HG03565 (cell line): Measurements from ENCODE around the gene TP63.

Experiments used
- ATAC-seq: cut with Tn5 transposase; IDR thresholded peaks from one replicate; pipeline ENCODE4 v1.9.1; 2021; ENCODE audit warnings: mild to moderate bottlenecking, moderate library complexity; ENCODE audit not compliant: unreplicated experiment

The TP63 gene

DNA sequence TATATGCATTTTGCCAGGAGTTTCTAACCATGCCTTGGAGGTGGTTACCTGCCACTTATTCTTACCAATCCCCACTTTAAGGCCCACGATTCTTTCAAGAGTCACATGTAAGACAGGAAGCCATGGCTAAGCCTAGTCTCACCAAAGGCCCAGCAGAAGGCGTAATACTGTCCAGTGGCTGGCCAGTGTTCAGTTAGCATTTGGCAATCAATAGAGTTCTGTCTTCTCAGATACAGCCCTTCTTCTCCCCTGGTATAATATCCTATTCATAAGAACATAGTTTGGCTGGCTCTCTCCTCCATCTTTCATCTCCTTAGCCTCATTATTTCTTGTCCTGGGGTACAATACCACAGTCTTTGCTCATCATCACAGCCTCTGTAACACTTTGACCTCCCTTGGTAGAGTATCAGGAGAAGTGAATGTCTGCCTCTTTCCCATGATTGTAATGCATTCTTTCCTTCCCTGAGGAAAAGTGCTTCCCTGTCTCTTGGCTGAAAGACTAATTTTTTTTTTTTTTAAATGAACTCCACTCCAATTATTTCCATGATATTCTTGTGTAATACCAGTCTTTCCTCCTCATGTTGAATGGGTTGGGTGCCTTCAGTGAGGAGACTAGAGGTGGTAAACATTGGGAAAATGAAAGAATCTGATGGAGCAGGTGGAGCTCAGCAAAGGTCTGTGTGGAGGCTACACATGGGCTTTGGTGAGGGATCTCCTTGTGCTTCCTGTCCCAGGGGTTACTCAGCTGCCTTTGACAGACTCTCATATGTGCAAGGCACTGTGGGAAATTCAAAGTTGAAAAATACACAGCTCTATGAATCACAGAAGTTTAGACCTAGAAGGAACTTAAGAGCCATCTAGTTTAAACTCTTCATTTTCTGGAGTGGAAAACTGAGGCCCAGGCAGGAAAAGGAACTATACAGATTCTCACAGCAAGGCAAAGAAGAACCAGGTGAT is 271.3 kb downstream of the TP63 start:
- ATAC-seq: no peak

DNA sequence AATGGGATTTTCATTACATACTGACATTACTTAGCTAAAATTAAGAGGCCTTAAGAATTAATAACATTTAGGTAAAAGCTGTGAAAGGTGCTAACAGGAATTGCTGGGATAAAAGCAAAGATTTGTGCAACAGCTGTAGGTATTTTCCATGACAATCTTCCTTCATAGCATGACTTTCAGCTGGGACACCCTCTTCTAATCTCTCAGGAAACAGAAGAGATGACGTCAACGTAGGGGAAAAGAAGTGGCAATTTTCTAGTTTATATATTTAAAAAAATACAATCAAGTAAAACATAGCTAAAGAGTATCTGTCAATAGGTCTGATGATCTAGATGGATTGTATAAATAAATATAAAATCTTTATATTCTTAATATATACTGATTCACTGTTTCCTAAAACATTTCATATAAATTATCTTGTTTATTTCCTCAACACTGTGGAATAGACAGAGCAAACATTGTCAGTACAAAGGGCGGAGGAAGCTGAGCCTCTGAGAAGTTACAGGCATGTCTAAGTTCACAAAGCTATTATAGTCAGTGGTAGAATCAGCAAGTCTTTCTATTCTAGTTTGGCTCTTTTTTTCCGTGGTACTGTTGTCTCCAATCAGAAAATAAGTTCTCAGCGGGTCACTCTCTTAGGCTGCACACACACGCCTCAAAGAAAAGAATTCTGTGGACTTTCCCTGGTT is 272.5 kb downstream of the TP63 start:
- no peak for ATAC-seq

DNA sequence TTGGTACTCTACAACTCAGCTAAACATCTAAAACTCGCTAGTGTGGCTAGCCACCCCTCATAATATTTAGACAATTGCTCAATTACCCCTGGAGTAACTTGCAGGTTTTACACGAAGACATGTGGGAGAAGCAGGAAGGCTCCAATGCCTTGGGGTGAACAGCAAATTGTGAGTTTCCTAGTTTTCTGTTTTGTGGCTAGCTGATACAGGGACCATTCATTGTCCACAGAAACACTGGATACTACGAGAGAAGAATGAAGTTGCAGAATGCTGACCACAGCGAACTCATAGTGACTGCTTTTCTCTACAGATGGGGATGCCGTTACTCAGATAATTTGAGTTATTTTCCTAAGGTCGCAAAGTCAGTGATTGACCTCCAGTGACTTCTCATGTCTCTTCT is 276.6 kb downstream of the TP63 start:
- no peak for ATAC-seq

DNA sequence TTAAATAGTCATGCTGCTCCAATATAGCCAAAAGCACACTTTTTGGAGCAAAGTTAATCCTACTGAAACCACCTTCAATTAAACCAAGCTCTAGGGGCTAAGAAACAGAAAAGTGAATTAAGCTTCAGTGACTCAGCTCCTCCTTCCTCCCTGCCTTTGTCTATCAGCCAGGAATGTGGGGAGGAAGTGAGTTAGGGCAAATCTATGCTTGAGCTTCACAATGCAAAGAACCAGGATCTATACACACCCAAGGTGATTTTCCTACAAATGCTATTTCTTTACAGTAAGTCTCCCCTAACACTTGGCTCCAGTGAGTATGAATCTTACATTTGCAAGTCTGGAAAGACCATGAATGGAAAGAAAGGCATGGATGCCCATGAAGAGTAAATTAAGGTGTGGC is 277.5 kb downstream of the TP63 start:
- no peak for ATAC-seq

DNA sequence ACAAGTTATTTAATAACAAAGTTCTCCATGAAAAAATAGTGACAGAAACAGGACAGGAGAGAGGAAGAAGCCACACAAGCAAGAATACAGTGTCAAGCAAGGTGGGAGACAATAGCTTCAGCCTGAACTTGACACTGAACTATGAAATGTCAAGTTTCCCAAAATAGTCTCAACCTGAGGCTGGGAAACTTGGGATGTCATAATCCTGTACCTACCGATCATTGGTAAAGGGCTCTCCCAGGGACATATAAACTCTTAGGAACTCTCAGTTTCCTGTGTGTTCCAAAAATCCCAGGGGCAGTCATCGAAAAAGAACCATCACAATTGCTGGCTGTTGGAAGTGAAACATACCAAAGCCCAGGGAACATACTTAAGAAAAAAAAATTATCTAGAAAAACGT is 277.9 kb downstream of the TP63 start:
- ATAC-seq: no peak

DNA sequence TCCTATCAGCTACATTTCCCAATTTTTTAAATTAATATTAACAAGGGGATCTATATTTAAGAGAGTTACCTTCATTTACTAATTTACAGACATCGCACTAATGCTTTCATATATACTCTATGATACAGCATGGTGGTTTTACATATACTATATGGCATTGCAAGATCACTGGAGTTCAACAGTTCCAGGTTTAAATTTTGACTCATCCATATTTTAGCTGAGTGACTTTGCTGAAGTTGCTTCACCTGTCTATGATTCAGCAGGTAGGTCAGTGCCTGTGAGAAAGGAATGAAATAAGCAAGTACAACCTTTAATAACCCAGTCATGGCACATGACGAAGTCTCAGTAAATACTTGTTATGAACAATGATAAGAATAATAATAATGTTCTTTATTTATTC is 278.4 kb downstream of the TP63 start:
- no peak for ATAC-seq

DNA sequence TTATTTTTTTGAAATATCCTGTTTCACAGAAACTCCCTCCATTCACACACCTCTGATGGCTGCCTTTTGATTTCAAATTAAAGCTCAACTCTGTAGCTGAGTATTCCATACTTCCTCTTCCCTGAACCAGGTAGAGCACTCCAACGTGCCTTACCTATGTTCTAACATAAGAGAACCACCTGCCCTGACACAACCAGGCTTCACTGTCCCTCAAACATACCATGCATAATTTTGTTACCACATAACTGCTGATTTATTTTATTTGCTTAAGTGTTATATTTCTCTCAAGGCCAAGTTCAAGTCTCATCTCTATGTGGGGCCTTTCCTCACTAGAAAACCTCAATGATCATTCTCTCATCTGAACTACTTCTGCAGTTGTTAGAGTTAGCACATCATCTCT is 279.8 kb downstream of the TP63 start:
- ATAC-seq: no peak

DNA sequence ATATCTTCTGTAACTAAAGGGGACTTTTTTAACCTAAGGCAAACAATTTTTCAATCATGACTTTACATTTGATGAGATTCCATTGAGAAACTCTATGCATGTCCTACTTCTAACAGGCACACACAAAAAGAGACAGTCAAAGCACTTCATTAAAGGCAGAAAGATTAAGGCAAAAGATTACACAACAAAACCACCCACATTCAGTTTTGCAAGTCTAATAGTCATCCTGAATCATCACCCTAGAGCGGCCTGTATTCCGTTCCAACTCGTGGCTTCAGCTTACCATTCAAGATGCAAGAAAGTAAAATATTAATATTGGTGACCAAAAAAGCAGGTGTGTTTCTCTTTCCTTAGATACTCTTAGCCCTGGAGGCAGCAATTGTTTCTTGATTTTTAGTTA is 283.6 kb downstream of the TP63 start:
- no peak for ATAC-seq

DNA sequence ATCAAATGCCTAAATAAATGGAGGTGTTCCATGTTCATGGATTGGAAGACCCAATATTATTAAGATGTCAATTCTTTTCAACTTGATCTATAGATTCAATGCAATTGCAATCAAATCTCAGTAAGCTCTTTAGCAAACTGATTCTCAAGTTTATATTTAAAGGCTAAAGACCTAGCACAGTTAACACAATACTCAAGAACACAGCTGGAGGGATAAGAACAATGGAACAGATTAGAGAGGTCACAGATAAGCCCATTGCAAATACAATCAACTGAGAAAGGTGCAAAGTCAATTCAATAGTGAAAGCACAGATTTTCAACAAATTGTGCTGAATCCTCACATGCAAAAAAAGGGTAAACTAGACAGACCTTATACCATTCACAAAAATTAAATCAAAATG is 290.6 kb downstream of the TP63 start:
- no peak for ATAC-seq

DNA sequence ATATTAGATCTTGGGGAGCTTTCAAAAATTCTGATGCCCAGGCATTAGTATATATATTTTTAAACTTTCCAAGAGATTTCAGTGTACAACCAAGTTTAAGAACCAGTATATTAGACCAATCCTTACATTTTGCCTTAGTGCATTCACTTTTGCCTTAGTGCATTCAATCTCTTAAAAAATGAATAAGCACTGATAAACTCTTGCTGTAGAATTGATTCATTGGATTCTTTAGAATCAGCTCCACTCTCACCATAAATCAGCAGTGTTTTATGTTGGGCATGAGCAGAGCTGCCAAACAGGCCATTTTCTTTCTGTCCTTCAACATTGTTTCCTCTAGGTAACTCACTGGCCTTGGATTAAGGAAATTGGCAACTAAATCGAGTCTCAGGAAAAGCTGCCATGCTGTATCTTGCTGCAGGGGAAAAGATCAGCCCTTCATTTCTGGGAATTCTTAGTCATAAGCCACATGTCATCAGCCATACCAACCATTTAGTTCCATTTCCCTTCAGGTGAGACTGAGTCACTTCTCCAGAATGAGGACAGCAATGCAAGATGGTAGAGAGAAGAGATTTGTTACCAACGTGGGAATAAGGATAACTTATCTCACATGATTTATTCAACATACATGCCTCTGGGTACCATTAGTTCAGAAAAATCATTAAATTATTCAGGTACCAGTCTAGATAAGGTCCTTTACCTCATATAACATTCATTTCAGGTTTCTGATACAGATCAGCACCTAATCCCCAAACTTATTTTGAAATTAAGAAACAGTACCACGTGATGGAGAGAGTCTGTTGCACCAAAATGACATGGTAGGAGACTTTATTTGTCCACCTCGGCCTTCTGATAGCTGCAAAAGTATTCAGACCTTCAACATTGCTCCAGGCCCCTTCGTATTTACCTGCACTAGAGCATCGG is 297.0 kb downstream of the TP63 start:
- no peak for ATAC-seq

DNA sequence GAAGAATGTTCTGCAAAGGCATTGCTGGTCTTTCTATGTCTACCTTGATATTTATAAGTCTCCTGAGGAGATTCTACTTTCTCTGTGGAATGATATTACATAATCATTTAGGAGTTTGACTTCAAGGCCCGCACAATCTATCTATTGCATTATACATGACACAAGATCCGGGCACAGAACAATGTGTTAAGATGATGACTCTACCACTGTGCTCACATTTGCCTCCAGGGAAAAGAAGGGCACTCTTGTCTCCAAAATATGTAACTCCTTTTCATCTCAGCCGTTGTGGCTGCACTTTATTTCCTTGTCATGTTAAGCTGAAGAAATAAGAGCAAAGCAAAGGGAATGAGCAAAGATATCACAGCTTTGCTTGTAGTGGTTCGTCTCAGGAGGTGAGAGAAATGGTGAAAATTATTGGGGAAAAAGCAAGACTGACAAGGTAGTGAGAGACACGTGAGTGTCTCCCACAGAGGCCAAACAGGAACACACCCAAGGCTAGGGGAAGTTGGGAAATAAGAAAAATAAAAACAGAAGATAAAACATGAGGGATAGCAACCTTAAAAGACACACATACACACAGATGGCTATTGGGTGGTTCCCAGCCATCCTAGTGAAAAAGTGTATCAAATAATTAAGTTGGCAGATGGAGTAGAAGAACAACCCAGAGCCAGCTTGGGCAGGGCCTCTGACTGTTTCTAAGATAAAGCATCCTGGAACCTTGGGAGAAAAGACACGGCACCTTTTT is 305.2 kb downstream of the TP63 start:
- no peak for ATAC-seq

DNA sequence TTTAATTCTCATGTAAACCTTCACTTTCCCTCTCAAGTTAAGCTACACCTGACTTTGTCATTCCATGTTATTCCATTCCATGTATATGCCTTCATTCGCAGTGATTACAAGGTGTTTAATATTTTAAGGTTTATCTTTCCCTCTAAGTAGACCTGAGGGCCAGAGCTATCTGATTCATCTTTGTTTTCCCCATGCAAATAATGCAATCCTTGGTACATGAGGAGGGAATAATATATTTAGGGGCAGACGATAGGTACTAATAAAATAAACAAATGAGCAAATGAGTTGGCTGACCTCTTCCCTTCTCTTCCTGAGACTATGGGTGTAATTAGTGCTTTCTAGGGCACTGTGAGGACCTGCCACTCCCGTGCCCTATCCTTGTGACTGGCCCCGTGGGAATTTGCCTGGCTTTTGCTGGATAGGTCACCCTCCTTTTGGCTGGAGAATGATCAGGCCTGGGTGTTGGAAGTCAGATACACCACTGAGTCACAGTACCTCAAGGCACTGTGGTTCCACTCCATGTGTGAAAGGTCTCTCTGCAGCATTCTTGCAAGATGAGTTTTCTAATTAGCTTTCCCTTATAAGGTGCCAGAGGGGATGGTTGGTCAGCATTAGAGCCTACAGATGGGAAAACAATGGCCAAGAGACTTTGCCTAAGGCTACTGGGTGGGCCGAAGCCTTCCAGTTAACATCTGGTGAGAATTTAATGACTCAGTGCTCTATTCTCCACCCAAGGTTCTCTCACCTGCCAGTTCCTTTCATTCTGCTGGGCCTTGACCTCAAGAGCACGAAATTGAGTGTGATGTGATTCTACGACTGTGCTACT is 306.3 kb downstream of the TP63 start:
- no peak for ATAC-seq

DNA sequence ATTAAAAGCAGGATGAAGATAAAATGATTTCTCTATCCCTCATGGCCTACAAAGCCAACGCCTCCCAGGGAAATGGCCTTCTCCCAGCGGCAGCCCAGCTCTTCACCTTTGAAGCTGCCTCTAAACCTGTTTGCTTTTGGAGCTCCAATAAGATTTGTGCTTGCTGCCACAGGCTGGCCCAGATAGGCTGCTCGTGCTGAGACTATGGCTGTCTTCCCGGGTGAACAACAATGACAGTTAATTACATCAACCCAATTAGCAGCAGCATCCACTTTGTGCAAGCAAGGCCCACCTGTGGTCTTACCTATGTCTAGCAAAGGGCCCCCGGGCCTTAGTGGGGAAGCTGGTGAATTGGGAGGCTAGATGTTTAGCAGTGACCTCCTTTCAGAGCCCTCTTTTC is 309.9 kb downstream of the TP63 start:
- no peak for ATAC-seq

DNA sequence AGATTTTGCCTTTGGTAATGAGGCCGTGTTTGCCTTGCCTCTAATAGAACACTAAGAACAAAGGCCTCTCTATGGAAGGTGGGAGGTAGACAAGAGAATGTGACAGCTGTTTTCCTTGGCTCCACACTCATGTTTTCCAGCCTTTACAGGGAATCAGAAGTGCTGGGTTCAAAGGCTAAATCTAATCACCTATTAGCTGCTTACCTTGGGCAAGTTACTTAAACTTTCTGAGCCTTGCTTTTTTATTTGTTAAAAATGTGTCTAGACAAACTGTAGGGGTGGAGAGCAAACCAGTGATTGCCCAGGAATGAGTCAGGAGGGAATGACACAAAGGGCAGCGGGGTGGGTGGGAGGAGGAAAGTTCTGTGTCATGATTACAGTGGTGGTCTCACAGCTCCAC is 310.5 kb downstream of the TP63 start:
- no peak for ATAC-seq

DNA sequence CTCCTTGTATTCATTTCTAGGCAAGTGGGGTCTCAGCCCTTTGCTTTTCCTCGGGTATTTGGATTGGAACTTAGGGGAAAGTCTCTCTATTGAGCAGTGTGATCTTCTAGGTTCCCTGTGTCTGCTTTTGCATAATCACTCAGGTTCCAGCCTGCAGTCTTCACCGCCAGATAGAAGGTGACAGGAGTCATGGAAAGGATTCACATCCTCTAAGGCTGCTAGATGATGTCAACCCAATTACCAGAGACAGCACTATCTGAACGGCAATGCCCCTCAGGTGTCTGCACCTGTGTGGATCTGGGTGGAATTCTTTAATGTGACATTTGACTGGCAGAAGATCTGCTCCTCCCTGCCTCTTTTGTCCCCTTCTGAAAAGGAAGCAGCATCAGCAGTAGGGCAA is 311.8 kb downstream of the TP63 start:
- no peak for ATAC-seq

DNA sequence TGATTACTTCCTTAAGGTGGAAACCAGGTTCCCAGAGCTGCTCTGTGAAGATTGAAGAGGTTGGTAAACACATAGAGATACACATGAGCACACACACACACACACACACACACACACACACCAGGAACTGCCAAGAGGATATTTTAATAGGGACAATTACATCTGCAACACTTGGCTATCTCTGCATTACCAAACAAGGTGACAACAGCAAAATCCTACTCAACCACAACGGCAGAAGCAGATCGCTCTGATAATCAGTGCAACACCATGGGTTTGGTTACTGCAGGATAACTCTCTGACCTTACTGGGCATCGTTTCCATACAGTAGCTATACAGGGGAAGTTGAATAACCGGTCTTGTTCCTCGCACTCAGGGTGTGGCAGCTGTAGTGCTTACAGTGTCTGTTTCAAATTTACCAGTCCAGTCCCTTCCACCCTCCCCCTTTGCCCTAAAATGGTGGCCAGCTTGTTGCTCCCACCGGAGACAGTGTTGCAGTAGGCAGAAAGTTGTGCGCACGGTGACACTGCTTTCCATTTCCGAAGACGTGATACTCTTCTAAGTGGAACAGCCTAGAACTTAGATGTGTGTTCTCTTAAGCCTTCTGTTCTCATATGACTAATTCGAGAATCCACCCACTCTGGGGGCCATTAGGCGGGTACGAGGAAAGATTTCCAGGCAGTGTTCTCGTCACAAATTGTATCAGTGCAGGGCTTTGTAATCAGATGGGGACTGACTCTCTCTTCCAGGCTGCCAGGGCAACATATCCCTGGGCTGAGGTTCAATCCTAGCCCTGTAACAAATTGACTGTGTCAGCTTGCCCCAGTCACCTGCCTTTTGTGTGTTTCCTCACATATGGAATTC is 313.3 kb downstream of the TP63 start:
- ATAC-seq: no peak

DNA sequence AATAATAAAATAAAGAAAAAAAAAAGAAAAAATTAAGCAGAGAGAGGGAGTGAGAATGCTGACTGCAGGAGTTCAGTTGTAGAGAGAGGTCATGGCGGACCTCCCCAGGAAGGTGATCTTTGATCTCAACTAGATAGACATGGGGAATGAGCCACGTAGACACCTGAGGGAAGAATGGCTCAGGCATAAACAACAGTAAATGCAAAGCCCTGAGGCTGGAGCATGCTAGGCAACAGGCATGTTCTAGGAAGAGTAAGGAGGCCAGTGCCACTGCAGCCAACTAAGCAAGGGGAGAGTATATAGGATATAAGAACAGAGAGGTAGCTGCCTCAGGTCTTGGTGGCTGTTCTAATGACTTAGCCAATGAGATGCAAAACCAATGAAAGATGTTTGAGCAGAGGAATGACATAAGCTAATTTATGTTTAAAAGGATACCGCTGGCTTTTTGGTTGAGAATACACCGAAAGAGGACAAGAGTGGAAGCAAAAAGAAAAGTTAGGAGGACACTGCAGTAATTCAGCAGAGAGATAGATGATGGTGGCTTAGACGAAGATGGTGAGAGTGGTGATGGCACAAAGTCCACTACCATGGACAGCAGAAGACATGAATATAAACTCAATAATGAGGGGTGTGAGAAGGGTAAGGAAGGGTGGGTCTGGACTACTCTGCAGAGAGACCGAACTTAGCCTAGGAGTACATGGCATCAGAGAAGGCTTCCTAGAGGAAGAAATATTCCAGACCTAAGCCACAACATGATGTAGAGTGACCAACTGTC is 314.9 kb downstream of the TP63 start:
- no peak for ATAC-seq
